A549 (cell line): ENCODE measurements around the gene IL2RG. TPM values are rescaled to one million over a fixed set of nuclear protein-coding genes. Genes with fewer than 3 reads are reported as not detected.

Source experiments
- ATAC-seq, 2 experiments: fragments of 200-7000 bp in 1 of 2; fragments of >200 bp in 1 of 2; cut with Nextera tagmentation in 1 of 2; cut with Tn5 transposase in 1 of 2; 3 replicates each; pipeline versions ENCODE4 v1.8.0 to v1.9.1; 2018 to 2020; ENCODE audit warnings: mild to moderate bottlenecking in 1 of 2, moderate library complexity in 1 of 2
- CTCF ChIA-PET: fragments of 300-600 bp; sonication (Branson Sonifier 250); formaldehyde crosslinking; extraction: SDS; loops from one replicate; lab custom pipeline; 2021; ENCODE audit warnings: antibody characterized with exemption, inconsistent platforms; lab: Yijun Ruan, JAX
- POLR2A ChIA-PET: fragments of 350-600 bp; formaldehyde crosslinking; extraction: SDS; loops from one replicate; lab custom pipeline; 2021; ENCODE audit warnings: antibody characterized with exemption, inconsistent platforms; lab: Yijun Ruan, JAX
- DNase-seq, 2 experiments: peaks; one replicate each; pipeline versions ENCODE4 v3.0.0 to v3.0.0-alpha.2; 2011 to 2016; ENCODE audit warnings: low read depth in 1 of 2, low spot score in 1 of 2
- FAIRE-seq: peaks from 2 replicates; lab custom pipeline; 2011; peaks lifted over from hg19 to GRCh38; lab: Jason Lieb, UNC
- H3K27ac ChIP-seq, 2 experiments: fragments of >200 bp; sonication (Bioruptor Twin); formaldehyde crosslinking; 3 replicates each; pipeline ENCODE4 v1.5.1; 2016 to 2017
- H3K4me1 ChIP-seq: fragments of >200 bp; sonication (Bioruptor Twin); formaldehyde crosslinking; 3 replicates; pipeline ENCODE4 v1.6.1; 2016
- H3K4me2 ChIP-seq: fragments of >200 bp; sonication (Bioruptor Twin); formaldehyde crosslinking; 3 replicates; pipeline ENCODE4 v1.6.1; 2016
- H3K4me3 ChIP-seq: fragments of >200 bp; sonication (Bioruptor Twin); formaldehyde crosslinking; 3 replicates; pipeline ENCODE4 v1.5.1; 2016
- H3K9me3 ChIP-seq: fragments of >200 bp; sonication (Bioruptor Twin); formaldehyde crosslinking; 3 replicates; pipeline ENCODE4 v1.6.1; 2016
- BHLHE40 ChIP-seq: IDR thresholded peaks from 2 replicates; pipeline ENCODE4 v1.6.1; 2012; ENCODE audit warnings: low read depth, low read length, inconsistent platforms
- CBX2 ChIP-seq: fragments of 200-600 bp; sonication (generic); IDR thresholded peaks from 2 replicates; pipeline ENCODE4 v1.6.1; 2016; ENCODE audit warnings: low read depth, mild to moderate bottlenecking, borderline replicate concordance
- CHD2 ChIP-seq: fragments of 150-350 bp; IDR thresholded peaks from 2 replicates; pipeline ENCODE4 v1.6.1; 2014; ENCODE audit warnings: low read length; ENCODE audit not compliant: partially characterized antibody
- EHMT2 ChIP-seq: fragments of 200-600 bp; sonication (generic); IDR thresholded peaks from 2 replicates; pipeline ENCODE4 v1.6.1; 2016; ENCODE audit warnings: antibody characterized with exemption, low read depth, mild to moderate bottlenecking, moderate library complexity
- EP300 ChIP-seq, 2 experiments: fragments of >200 bp; sonication (Bioruptor Twin); formaldehyde crosslinking; IDR thresholded peaks; 2 replicates in 1 of 2; 3 replicates in 1 of 2; pipeline ENCODE4 v1.6.1; 2016 to 2017
- ESRRA ChIP-seq: fragments of 150-350 bp; IDR thresholded peaks from 2 replicates; pipeline ENCODE4 v1.6.1; 2014; ENCODE audit warnings: mild to moderate bottlenecking, low read length, borderline replicate concordance
- FOSB ChIP-seq: fragments of 250-450 bp; sonication (Bioruptor Pico); IDR thresholded peaks from 2 replicates; pipeline ENCODE4 v1.5.0; 2020; ENCODE audit warnings: mild to moderate bottlenecking, moderate library complexity
- FOSL2 ChIP-seq, 2 experiments: fragments of 450-650 bp in 1 of 2; fragments of >200 bp in 1 of 2; sonication (Bioruptor Twin) in 1 of 2; formaldehyde crosslinking; IDR thresholded peaks; 2 replicates each; pipeline versions ENCODE4 v1.5.0 to v1.6.1; 2016 to 2020; ENCODE audit warnings: mild to moderate bottlenecking in 1 of 2, moderate library complexity in 1 of 2
- HDAC2 ChIP-seq: fragments of 200-600 bp; sonication (generic); IDR thresholded peaks from 2 replicates; pipeline ENCODE4 v1.6.1; 2016
- HEYL ChIP-seq: fragments of 250-450 bp; sonication (Bioruptor Pico); IDR thresholded peaks from 2 replicates; pipeline ENCODE4 v1.8.0; 2021; ENCODE audit warnings: mild to moderate bottlenecking, moderate library complexity
- HOXA7 ChIP-seq: fragments of 250-450 bp; sonication (Bioruptor Pico); IDR thresholded peaks from 2 replicates; pipeline ENCODE4 v1.5.0; 2020; ENCODE audit warnings: mild to moderate bottlenecking, moderate library complexity
- NFE2L2 ChIP-seq: fragments of 150-350 bp; conservative IDR thresholded peaks from 2 replicates; pipeline ENCODE4 v1.6.1; 2014; ENCODE audit warnings: low read length
- PHF8 ChIP-seq: fragments of 200-600 bp; sonication (generic); IDR thresholded peaks from 2 replicates; pipeline ENCODE4 v1.6.1; 2016; ENCODE audit warnings: low read depth, mild to moderate bottlenecking, antibody characterized with exemption, moderate library complexity, borderline replicate concordance
- POLR2A ChIP-seq: IDR thresholded peaks from 2 replicates; pipeline ENCODE4 v1.6.1; 2012; ENCODE audit warnings: mild to moderate bottlenecking, low read length
- POLR2AphosphoS2 ChIP-seq: conservative IDR thresholded peaks from 2 replicates; pipeline ENCODE4 v1.6.1; 2012; ENCODE audit warnings: low read length, improper control_type of control experiment, inconsistent platforms
- RAD21 ChIP-seq, 2 experiments: fragments of >200 bp in 1 of 2; sonication (Bioruptor Twin) in 1 of 2; formaldehyde crosslinking in 1 of 2; IDR thresholded peaks in 1 of 2; conservative IDR thresholded peaks in 1 of 2; 2 replicates in 1 of 2; 3 replicates in 1 of 2; pipeline ENCODE4 v1.6.1; 2012 to 2018; ENCODE audit warnings: inconsistent platforms in 1 of 2
- RARB ChIP-seq: fragments of 250-450 bp; sonication (Bioruptor Pico); IDR thresholded peaks from 2 replicates; pipeline ENCODE4 v1.8.0; 2021; ENCODE audit warnings: mild to moderate bottlenecking, moderate library complexity
- RCOR1 ChIP-seq: fragments of 150-350 bp; IDR thresholded peaks from 2 replicates; pipeline ENCODE4 v1.6.1; 2014; ENCODE audit warnings: antibody characterized with exemption, low read length, low read depth
- RNF2 ChIP-seq: fragments of 200-600 bp; sonication (generic); IDR thresholded peaks from 2 replicates; pipeline ENCODE4 v1.6.1; 2016; ENCODE audit warnings: low read depth, mild to moderate bottlenecking, antibody characterized with exemption, moderate library complexity, borderline replicate concordance
- TFCP2L1 ChIP-seq: fragments of 250-450 bp; sonication (Bioruptor Pico); IDR thresholded peaks from 2 replicates; pipeline ENCODE4 v1.5.0; 2021; ENCODE audit warnings: mild to moderate bottlenecking
- TP53 ChIP-seq: fragments of 250-450 bp; sonication (Bioruptor Pico); IDR thresholded peaks from 2 replicates; pipeline ENCODE4 v1.5.0; 2021; ENCODE audit warnings: mild to moderate bottlenecking, moderate library complexity
- ZSCAN20 ChIP-seq: fragments of 250-450 bp; sonication (Bioruptor Pico); IDR thresholded peaks from 2 replicates; pipeline ENCODE4 v1.8.0; 2022; ENCODE audit warnings: mild to moderate bottlenecking, moderate library complexity
- WGBS: methylation state at CpG from one replicate; pipeline ENCODE4 v1.1.6; 2017; ENCODE audit errors: missing lambda C conversion rate; 5-methylcytosine and 5-hydroxymethylcytosine counted together
- polyA plus RNA-seq, 4 experiments: library from polyadenylated mRNA; depleted of rRNA in 3 of 4; stranded (reverse); fragments of >200 nt; fragmentation: RNase III in 1 of 4; extraction: RNeasy Plus Mini Kit Qiagen cat#74134 plus additional on column Dnase treatment in 1 of 4; gene quantifications; 2 replicates in 3 of 4; 3 replicates in 1 of 4; pipeline ENCODE4 v1.2.3, GENCODE V29; 2011 to 2017
- TF ChIP-seq, protein P1 (sequence below): fragments of >200 bp; sonication (Bioruptor Twin); formaldehyde crosslinking; IDR thresholded peaks from 2 replicates; pipeline ENCODE4 v1.6.1; 2016
- TF ChIP-seq, protein P2 (sequence below): IDR thresholded peaks from 2 replicates; pipeline ENCODE4 v1.6.1; 2012
- TF ChIP-seq, protein P3 (sequence below): fragments of 450-650 bp; IDR thresholded peaks from 2 replicates; pipeline ENCODE4 v1.6.1; 2014; ENCODE audit warnings: antibody characterized with exemption
- TF ChIP-seq, protein P4 (sequence below): fragments of >200 bp; sonication (Bioruptor Twin); formaldehyde crosslinking; IDR thresholded peaks from 3 replicates; pipeline ENCODE4 v1.6.1; 2016
- TF ChIP-seq, protein P5 (sequence below): fragments of 250-450 bp; sonication (Bioruptor Pico); IDR thresholded peaks from 2 replicates; pipeline ENCODE4 v1.5.0; 2020; ENCODE audit warnings: low read depth, mild to moderate bottlenecking, moderate library complexity
- TF ChIP-seq, protein P6 (sequence below): fragments of 250-450 bp; sonication (Bioruptor Pico); IDR thresholded peaks from 2 replicates; pipeline ENCODE4 v1.5.0; 2021; ENCODE audit warnings: mild to moderate bottlenecking, moderate library complexity, borderline replicate concordance
- TF ChIP-seq, protein P7 (sequence below): fragments of 150-350 bp; IDR thresholded peaks from 2 replicates; pipeline ENCODE4 v1.6.1; 2014; ENCODE audit warnings: low read depth, mild to moderate bottlenecking, low read length

IL2RG gene
- polyA plus RNA-seq, 2 of the 4 experiments (the other 2 are of a cell fraction): 0.22 to 0.23 TPM

DNA sequence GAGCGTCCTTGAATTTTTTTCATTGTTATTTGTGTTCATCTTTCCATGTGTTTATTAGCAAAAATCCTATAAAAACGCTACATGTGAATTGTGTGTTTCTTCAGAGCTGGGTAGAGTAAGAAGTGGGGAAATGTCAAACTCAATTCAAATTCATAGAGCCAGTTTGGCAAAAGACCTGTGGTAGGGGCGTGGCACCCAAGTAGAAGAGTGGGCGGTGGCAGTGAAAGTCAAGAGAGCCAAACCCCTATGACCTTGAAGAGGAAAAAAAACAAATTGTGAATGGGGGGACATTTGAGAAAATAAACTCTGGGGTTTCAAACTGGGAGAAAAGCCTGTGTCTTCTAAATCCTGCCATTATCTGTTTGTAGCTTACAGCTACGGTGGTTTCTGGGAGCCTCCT, 20.1 kb downstream of the IL2RG start:
- 74% methylated on average over 5 of the region's 5 CpGs for WGBS
- POLR2A ChIA-PET: no interaction called here
- H3K4me2 ChIP-seq: no peak overlapping the region
- TF ChIP-seq RARB (no peak), FOSB (CRISPR knock-in tag) (no peak), EHMT2 (no peak), PHF8 (no peak), POLR2AphosphoS2 (no peak), CBX2 (no peak), CHD2 (no peak), TFCP2L1 (CRISPR knock-in tag) (no peak), ESRRA (no peak)
- TF ChIP-seq, protein P1, sequence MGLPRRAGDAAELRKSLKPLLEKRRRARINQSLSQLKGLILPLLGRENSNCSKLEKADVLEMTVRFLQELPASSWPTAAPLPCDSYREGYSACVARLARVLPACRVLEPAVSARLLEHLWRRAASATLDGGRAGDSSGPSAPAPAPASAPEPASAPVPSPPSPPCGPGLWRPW: no peak
- TF ChIP-seq, protein P2, sequence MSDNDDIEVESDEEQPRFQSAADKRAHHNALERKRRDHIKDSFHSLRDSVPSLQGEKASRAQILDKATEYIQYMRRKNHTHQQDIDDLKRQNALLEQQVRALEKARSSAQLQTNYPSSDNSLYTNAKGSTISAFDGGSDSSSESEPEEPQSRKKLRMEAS: no peak
- TF ChIP-seq, all 56 proteins: peak for 0
- peak; percentile 36 for FAIRE-seq
- Histone ChIP-seq H3K9me3 (no peaks in the 10 kb centered on the region), H3K4me1 (no peaks in the 10 kb centered on the region), H3K27ac (no peak overlapping the region), H3K4me3 (no peak overlapping the region)
- no peak for ATAC-seq
- DNase-seq: no peak
- CTCF ChIA-PET: interaction anchor here (0.6 to 1.0 kb wide), 3 partner anchors 8 to 90 kb away, joined by 3 read pairs; no protein-coding TSS in a partner anchor

DNA sequence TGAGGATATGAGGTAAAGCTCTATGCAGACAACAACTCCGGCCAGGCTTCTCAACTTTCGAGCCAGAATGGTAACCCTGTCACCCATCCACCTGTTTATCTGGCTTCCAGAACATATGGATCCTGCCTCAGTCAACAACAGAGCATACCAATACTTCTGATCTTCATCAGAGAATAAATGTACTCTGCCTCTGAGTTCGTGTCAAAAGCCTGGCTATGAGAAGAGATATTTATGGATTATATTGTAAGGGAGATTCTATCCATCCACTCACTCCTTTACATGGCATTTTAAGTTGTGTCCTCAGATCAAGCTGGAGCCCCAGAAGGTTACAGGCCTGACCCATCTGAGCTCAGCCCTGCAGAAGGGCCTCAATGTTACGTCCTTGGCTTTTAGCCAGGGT, 25.5 kb downstream of the IL2RG start:
- CTCF ChIA-PET: interaction anchor here (1.6 kb wide), 1 partner anchor 14 kb away, joined by 5 read pairs; no protein-coding TSS in a partner anchor

DNA sequence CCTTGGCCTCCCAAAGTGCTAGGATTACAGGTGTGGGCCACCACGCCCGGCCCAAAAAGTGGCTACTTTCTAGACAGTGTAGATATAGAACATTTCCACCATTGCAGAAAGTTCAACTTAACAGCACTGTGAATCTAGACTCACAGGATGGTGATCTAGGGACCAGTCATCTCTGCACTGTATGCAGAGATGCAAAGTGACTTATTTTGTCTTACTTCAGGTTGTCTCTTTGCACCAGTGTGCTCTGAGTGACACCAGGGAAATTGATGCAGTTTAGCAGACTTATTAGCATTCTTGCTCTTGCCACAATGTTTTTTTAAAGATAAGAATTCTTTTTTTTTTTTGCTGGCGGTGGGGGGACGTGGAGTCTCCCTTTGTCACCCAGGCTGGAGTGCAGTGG, 28.6 kb downstream of the IL2RG start:
- no peak for ATAC-seq
- POLR2A ChIA-PET: interaction anchor here (1.3 kb wide), 1 partner anchor 35 kb away, joined by 3 read pairs; the partner anchor contains the start of gene MED12
- no peak overlapping the region for H3K4me3 ChIP-seq
- H3K27ac ChIP-seq: peak overlapping the region in 1 of 2 experiments; percentile 53; a peak in 2 of 6 replicates
- FAIRE-seq: no peak
- no peak overlapping the region; the same call in 2 of the 3 replicates for H3K4me2 ChIP-seq
- 93% methylated on average over 4 of the region's 4 CpGs for WGBS
- CTCF ChIA-PET: no interaction called here
- no peaks in the 10 kb centered on the region for H3K9me3 ChIP-seq
- peaks cover 20% of the 10 kb centered on the region; the same call in 2 of the 3 replicates for H3K4me1 ChIP-seq
- no peak for DNase-seq
- TF ChIP-seq RCOR1 (no peak), EP300 (IDR thresholded peaks at IDR 0.05) (no peak), RNF2 (no peak), ZSCAN20 (CRISPR knock-in tag) (no peak), POLR2A (no peak), HDAC2 (no peak), HEYL (CRISPR knock-in tag) (no peak), TFCP2L1 (CRISPR knock-in tag) (no peak), FOSL2 (IDR thresholded peaks at IDR 0.05) (no peak), FOSL2 (CRISPR knock-in tag; IDR thresholded peaks at IDR 0.05) (no peak)
- TF ChIP-seq, protein P3, sequence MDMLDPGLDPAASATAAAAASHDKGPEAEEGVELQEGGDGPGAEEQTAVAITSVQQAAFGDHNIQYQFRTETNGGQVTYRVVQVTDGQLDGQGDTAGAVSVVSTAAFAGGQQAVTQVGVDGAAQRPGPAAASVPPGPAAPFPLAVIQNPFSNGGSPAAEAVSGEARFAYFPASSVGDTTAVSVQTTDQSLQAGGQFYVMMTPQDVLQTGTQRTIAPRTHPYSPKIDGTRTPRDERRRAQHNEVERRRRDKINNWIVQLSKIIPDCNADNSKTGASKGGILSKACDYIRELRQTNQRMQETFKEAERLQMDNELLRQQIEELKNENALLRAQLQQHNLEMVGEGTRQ: no peak
- TF ChIP-seq, protein P4, sequence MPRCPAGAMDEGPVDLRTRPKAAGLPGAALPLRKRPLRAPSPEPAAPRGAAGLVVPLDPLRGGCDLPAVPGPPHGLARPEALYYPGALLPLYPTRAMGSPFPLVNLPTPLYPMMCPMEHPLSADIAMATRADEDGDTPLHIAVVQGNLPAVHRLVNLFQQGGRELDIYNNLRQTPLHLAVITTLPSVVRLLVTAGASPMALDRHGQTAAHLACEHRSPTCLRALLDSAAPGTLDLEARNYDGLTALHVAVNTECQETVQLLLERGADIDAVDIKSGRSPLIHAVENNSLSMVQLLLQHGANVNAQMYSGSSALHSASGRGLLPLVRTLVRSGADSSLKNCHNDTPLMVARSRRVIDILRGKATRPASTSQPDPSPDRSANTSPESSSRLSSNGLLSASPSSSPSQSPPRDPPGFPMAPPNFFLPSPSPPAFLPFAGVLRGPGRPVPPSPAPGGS: no peak
- TF ChIP-seq, protein P5, sequence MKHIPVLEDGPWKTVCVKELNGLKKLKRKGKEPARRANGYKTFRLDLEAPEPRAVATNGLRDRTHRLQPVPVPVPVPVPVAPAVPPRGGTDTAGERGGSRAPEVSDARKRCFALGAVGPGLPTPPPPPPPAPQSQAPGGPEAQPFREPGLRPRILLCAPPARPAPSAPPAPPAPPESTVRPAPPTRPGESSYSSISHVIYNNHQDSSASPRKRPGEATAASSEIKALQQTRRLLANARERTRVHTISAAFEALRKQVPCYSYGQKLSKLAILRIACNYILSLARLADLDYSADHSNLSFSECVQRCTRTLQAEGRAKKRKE (CRISPR knock-in tag): no peak
- TF ChIP-seq, protein P1: no peak

More for the DNA sequence above, 25.5 kb downstream of the IL2RG start:
- Histone ChIP-seq H3K9me3 (no peaks in the 10 kb centered on the region), H3K27ac (no peak overlapping the region), H3K4me2 (no peak overlapping the region), H3K4me3 (no peak overlapping the region), H3K4me1 (peaks cover 20% of the 10 kb centered on the region; the same call in 2 of the 3 replicates)
- no peak for ATAC-seq
- no peak for FAIRE-seq
- no peak for TF ChIP-seq RAD21 (conservative IDR thresholded peaks at IDR 0.05 in 1 of 2, IDR thresholded peaks at IDR 0.05 in 1 of 2)
- TF ChIP-seq HOXA7: no peak
- no peak for TF ChIP-seq NFE2L2
- TF ChIP-seq, protein P6, sequence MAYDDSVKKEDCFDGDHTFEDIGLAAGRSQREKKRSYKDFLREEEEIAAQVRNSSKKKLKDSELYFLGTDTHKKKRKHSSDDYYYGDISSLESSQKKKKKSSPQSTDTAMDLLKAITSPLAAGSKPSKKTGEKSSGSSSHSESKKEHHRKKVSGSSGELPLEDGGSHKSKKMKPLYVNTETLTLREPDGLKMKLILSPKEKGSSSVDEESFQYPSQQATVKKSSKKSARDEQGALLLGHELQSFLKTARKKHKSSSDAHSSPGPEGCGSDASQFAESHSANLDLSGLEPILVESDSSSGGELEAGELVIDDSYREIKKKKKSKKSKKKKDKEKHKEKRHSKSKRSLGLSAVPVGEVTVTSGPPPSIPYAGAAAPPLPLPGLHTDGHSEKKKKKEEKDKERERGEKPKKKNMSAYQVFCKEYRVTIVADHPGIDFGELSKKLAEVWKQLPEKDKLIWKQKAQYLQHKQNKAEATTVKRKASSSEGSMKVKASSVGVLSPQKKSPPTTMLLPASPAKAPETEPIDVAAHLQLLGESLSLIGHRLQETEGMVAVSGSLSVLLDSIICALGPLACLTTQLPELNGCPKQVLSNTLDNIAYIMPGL (CRISPR knock-in tag): no peak
- no peak for TF ChIP-seq BHLHE40
- no peak for TF ChIP-seq FOSL2 (IDR thresholded peaks at IDR 0.05)
- TF ChIP-seq FOSL2 (CRISPR knock-in tag; IDR thresholded peaks at IDR 0.05): no peak
- TF ChIP-seq CBX2: no peak
- no peak for TF ChIP-seq HDAC2
- no peak for TF ChIP-seq TP53 (CRISPR knock-in tag)
- TF ChIP-seq, protein P7, sequence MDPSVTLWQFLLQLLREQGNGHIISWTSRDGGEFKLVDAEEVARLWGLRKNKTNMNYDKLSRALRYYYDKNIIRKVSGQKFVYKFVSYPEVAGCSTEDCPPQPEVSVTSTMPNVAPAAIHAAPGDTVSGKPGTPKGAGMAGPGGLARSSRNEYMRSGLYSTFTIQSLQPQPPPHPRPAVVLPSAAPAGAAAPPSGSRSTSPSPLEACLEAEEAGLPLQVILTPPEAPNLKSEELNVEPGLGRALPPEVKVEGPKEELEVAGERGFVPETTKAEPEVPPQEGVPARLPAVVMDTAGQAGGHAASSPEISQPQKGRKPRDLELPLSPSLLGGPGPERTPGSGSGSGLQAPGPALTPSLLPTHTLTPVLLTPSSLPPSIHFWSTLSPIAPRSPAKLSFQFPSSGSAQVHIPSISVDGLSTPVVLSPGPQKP: no peak
- no peak for DNase-seq
- POLR2A ChIA-PET: no interaction called here
- 52% methylated on average over 4 of the region's 4 CpGs for WGBS
